IPS-15b (cell line): Measurements from ENCODE around the gene DNA2.

ENCODE experiments used
- H3K27me3 ChIP-seq: one replicate; pipeline ENCODE4 v1.6.1; 2013; ENCODE audit warnings: low read length; ENCODE audit not compliant: control insufficient read depth, insufficient read depth
- H3K36me3 ChIP-seq: one replicate; pipeline ENCODE4 v1.6.1; 2013; ENCODE audit warnings: low read length; ENCODE audit not compliant: control insufficient read depth, insufficient read depth
- H3K4me1 ChIP-seq: one replicate; pipeline ENCODE4 v1.6.1; 2013; ENCODE audit warnings: mild to moderate bottlenecking, low read length; ENCODE audit not compliant: control insufficient read depth, insufficient read depth
- H3K4me3 ChIP-seq: one replicate; pipeline ENCODE4 v1.5.1; 2013; ENCODE audit warnings: low read depth, low read length
- H3K9ac ChIP-seq: one replicate; pipeline ENCODE4 v1.6.1; 2013; ENCODE audit warnings: low read depth, mild to moderate bottlenecking, low read length
- H3K9me3 ChIP-seq: one replicate; pipeline ENCODE4 v1.6.1; 2013; ENCODE audit warnings: mild to moderate bottlenecking, low read length; ENCODE audit not compliant: control insufficient read depth, insufficient read depth

DNA2 gene

GRCh38 chr10:68442971-68443370, 28.8 kb downstream of the DNA2 start:
- H3K36me3 ChIP-seq, result peaks cover 12% of the 10 kb centered on the region
- H3K9ac ChIP-seq, result no peak overlapping the region
- H3K9me3 ChIP-seq, result no peaks in the 10 kb centered on the region

GRCh38 chr10:68440898-68441297, 30.9 kb downstream of the DNA2 start:
- Histone ChIP-seq H3K27me3 (no peaks in the 10 kb centered on the region), H3K4me1 (no peaks in the 10 kb centered on the region), H3K9ac (no peak overlapping the region), H3K9me3 (no peaks in the 10 kb centered on the region), H3K36me3 (peaks cover 18% of the 10 kb centered on the region), H3K4me3 (no peak overlapping the region)

More at GRCh38 chr10:68442971-68443370, 28.8 kb downstream of the DNA2 start:
- Histone ChIP-seq H3K4me3 (no peak overlapping the region), H3K27me3 (no peaks in the 10 kb centered on the region), H3K4me1 (no peaks in the 10 kb centered on the region)

DNA sequence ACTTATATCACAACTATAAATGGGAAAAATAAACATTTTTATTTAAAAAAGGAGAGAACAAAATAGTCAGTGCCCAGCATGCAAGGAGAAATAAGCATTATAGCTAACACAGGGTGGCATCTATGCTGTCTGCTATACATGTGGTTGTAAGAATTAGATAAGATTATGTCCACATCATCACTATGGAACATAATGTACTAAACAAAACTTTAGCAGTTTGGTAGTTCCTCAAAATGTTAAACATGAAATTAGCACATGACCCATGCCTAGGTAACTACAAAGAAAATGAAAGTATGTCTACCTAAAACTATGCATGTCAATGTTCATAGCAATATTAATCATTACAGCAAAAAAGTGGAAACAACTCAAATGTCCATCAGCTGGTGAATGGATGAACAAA, 36.0 kb downstream of the DNA2 start:
- Histone ChIP-seq H3K27me3 (no peaks in the 10 kb centered on the region), H3K9ac (no peak overlapping the region), H3K4me3 (no peak overlapping the region), H3K36me3 (peaks cover 10% of the 10 kb centered on the region), H3K4me1 (no peaks in the 10 kb centered on the region), H3K9me3 (no peaks in the 10 kb centered on the region)

- Histone ChIP-seq H3K36me3 (peaks cover 10% of the 10 kb centered on the region), H3K4me1 (no peaks in the 10 kb centered on the region), H3K4me3 (no peak overlapping the region), H3K9me3 (no peaks in the 10 kb centered on the region), H3K27me3 (no peaks in the 10 kb centered on the region), H3K9ac (no peak overlapping the region)
These were observed 37.1 kb downstream of the DNA2 start for GRCh38 chr10:68434657-68435056.

- no peak overlapping the region for H3K4me3 ChIP-seq
- H3K36me3 ChIP-seq, result peaks cover 7% of the 10 kb centered on the region
- H3K27me3 ChIP-seq, result no peaks in the 10 kb centered on the region
- H3K9me3 ChIP-seq, result no peaks in the 10 kb centered on the region
- no peaks in the 10 kb centered on the region for H3K4me1 ChIP-seq
- H3K9ac ChIP-seq, result no peak overlapping the region
These were observed 43.2 kb downstream of the DNA2 start for GRCh38 chr10:68428396-68429104.

DNA sequence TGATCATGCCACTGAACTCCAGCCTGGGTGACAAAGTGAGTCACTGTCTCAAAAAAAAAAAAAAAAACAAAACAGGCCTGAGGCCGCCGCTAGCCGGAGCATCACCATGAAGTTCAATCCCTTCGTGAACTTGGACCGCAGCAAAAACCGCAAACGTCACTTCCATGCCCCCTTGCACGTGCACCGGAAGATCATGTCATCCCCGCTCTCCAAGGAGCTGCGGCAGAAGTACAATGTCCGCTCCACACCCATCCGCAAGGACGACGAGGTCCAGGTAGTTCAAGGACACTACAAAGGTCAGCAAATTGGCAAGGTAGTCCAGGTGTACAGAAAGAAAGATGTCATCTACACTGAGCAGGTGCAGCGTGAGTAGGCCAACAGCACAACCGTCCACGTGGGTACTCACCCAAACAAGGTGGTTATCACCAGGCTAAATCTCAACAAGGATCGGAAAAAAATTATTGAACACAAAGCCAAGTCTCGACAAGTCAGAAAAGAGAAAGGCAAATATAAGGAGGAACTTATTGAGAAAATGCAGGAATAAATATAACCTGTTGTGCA, 47.2 kb downstream of the DNA2 start:
- H3K36me3 ChIP-seq, result peaks cover 11% of the 10 kb centered on the region

GRCh38 chr10:68423522-68423921, 48.3 kb downstream of the DNA2 start:
- no peaks in the 10 kb centered on the region for H3K27me3 ChIP-seq
- no peaks in the 10 kb centered on the region for H3K4me1 ChIP-seq
- no peak overlapping the region for H3K4me3 ChIP-seq
- H3K9ac ChIP-seq, result no peak overlapping the region
- no peaks in the 10 kb centered on the region for H3K9me3 ChIP-seq
- H3K36me3 ChIP-seq, result peaks cover 14% of the 10 kb centered on the region

More for the DNA sequence above, 47.2 kb downstream of the DNA2 start:
- no peak overlapping the region for H3K4me3 ChIP-seq
- H3K4me1 ChIP-seq, result no peaks in the 10 kb centered on the region
- no peaks in the 10 kb centered on the region for H3K27me3 ChIP-seq
- no peak overlapping the region for H3K9ac ChIP-seq
- no peaks in the 10 kb centered on the region for H3K9me3 ChIP-seq

GRCh38 chr10:68419376-68419775, 52.4 kb downstream of the DNA2 start:
- H3K9me3 ChIP-seq, result no peaks in the 10 kb centered on the region
- H3K27me3 ChIP-seq, result no peaks in the 10 kb centered on the region
- H3K36me3 ChIP-seq, result peaks cover 18% of the 10 kb centered on the region
- no peaks in the 10 kb centered on the region for H3K4me1 ChIP-seq
- H3K4me3 ChIP-seq, result no peak overlapping the region
- H3K9ac ChIP-seq, result no peak overlapping the region

- no peak overlapping the region for H3K4me3 ChIP-seq
- no peaks in the 10 kb centered on the region for H3K36me3 ChIP-seq
- no peaks in the 10 kb centered on the region for H3K9me3 ChIP-seq
These were observed 62.8 kb downstream of the DNA2 start for GRCh38 chr10:68408898-68409518.

GRCh38 chr10:68406815-68407548, 64.8 kb downstream of the DNA2 start, which contains the start of gene RUFY2:
RUFY2 (minus strand) TSS chr10:68407277; CDS start chr10:68407189, 88 bp downstream.
- H3K4me1 ChIP-seq, result peaks cover 6% of the 10 kb centered on the region
- no peaks in the 10 kb centered on the region for H3K27me3 ChIP-seq
- peak within 1 kb of the TSS; percentile 81 for H3K4me3 ChIP-seq
- no peaks in the 10 kb centered on the region for H3K9me3 ChIP-seq
- H3K9ac ChIP-seq, result peak within 1 kb of the TSS; percentile 81
- no peaks in the 10 kb centered on the region for H3K36me3 ChIP-seq

More at GRCh38 chr10:68408898-68409518, 62.8 kb downstream of the DNA2 start:
- H3K9ac ChIP-seq, result no peak overlapping the region
- no peaks in the 10 kb centered on the region for H3K27me3 ChIP-seq
- H3K4me1 ChIP-seq, result peaks cover 6% of the 10 kb centered on the region

- H3K9me3 ChIP-seq, result no peaks in the 10 kb centered on the region
- H3K9ac ChIP-seq, result peak overlapping the region; percentile 81
- H3K4me3 ChIP-seq, result peak overlapping the region; percentile 81
- no peaks in the 10 kb centered on the region for H3K36me3 ChIP-seq
- H3K4me1 ChIP-seq, result peaks cover 6% of the 10 kb centered on the region
- no peaks in the 10 kb centered on the region for H3K27me3 ChIP-seq
These were observed 65.5 kb downstream of the DNA2 start for GRCh38 chr10:68406111-68406814.
